Epithelial cell of proximal tubule (primary cell): Measurements from ENCODE around the gene SOX18. TPM values are rescaled to one million over a fixed set of nuclear protein-coding genes. Genes with fewer than 3 reads are reported as not detected.
"Not testable (repeated sequence)": the region's sequence is repeated elsewhere in the genome, so short reads cannot be mapped to it uniquely, and the experiment has no call there.

Source experiments
- DNase-seq: peaks from one replicate; pipeline ENCODE4 v3.0.0-alpha.2; 2011; ENCODE audit warnings: low read depth
- H3K4me3 ChIP-seq: 2 replicates; pipeline ENCODE4 v1.5.1; 2011; ENCODE audit warnings: low read depth, mild to moderate bottlenecking, low read length
- CTCF ChIP-seq: conservative IDR thresholded peaks from 2 replicates; pipeline ENCODE4 v1.5.1; 2012; ENCODE audit warnings: low read depth, mild to moderate bottlenecking, low read length
- total RNA-seq: library from RNA; depleted of rRNA; stranded (reverse); fragments of >200 nt; gene quantifications from 2 replicates; pipeline ENCODE4 v1.2.3, GENCODE V29; 2015

Gene SOX18
- total RNA-seq, 1 donor from 2014 or later: not detected

DNA sequence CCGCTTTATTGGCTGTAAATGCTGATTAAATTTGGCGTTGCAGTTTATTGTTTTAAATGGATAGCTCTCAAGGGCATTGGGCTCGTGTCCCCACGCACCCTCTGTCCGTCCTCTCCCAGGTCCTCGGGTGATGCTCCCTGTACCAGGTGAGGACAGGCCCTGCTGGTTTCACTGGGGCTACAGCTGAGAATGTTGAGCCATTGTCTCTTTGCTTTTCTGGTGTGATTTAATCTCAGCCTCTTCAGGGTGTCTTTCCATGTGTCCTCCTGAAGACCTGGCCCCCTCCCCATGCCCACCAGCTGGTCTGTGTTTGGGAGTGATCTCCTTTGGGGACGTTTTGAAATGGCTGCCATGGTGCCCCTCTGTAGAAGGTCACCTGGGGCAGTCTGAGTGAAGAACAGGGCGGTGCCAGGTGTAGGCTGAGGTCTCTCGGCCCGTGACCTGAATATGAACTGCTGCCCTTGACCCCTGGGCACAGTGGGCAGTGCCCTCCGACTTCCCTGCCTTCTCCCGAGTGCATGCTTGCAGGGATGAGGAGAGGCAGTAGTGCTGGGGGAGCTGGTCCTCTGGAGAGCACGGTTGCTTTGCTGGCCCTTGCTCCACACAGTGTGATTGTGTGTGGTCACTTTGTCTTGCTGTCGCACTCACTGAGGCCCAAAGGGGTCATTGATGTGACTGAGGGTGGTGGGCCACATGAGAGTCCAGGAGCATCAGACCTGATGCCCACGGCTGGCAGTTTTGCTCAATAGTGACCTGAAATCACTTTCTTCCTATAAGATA, 25.9 kb downstream of the SOX18 start:
- TF ChIP-seq CTCF: no peak
- H3K4me3 ChIP-seq: no peak overlapping the region
- DNase-seq: no peak

DNA sequence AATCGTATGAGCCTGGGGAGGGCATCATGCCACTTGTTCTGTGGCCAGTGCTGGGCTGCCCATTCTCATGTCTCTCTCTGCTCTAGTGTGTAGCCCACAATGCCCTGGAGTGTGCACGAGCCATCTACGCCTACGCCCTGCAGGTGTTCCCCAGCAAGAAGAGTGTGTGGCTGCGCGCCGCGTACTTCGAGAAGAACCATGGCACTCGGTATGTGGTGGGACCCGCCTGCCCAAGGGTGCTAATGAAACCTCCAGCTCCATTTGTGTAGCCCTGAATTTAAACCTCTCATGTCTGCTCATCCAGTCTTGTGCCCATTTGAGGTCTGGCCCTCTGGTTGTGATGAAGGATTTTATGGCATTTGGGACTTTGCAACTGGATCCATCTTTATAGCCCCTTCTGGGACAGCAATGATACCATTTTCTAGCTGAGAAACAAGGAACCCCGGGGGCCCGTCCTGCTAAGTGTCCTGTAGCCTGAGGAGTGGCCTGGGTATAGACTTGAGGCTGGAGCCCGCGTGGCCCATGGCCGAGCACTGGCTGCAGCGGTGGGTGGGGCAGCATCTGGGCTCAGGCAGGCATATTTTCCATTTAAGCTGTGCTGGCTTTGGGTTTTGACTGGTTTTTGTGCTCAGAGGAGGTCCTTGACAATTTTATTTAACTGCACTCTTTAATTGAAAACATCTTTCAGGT, 26.6 kb downstream of the SOX18 start:
- H3K4me3 ChIP-seq: no peak overlapping the region
- no peak for TF ChIP-seq CTCF
- DNase-seq: no peak

- no peak for TF ChIP-seq CTCF
Measured at GRCh38 chr20:64021124-64021975, 28.1 kb downstream of the SOX18 start.

DNA sequence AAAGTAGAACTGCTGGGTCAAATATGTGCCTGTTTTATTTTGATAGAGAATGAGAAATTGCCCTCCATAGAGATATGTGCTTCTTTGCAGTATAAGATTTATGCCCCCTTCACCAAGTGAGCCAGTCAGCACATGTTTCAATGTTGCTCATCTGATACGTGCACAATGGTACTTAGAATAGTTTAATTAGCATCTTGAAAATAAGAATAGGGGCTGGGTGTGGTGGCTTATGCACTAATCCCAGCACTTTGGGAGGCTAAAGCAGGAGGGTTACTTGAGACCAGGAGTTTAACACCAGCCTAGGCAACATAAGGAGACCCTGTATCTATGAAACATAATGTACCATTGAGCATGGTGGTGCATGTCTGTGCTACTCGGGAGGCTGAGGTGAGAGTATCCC, 33.8 kb downstream of the SOX18 start:
- no peak for TF ChIP-seq CTCF
- H3K4me3 ChIP-seq: no peak overlapping the region
- DNase-seq: no peak

More at GRCh38 chr20:64021124-64021975, 28.1 kb downstream of the SOX18 start:
- no peak overlapping the region for H3K4me3 ChIP-seq
- no peak for DNase-seq

- H3K4me3 ChIP-seq, DNase-seq: not testable (repeated sequence)
Measured at GRCh38 chr20:64012385-64013154, 36.9 kb downstream of the SOX18 start.

GRCh38 chr20:64011366-64011779, 38.1 kb downstream of the SOX18 start:
- no peak for TF ChIP-seq CTCF
- no peak for DNase-seq
- no peak overlapping the region for H3K4me3 ChIP-seq
